Stimulated activated naive CD8-positive, alpha-beta T cell treated with anti-CD3 and anti-CD28 coated beads, Interleukin-15, Interleukin-2, amounts not matched to agents 100 ng/mL and 50 ng/mL, for 24 hours (primary cell): ENCODE results near the gene CCDC88B.

Experiments
- H3K27ac Mint-ChIP-seq: one replicate; pipeline ENCODE4 v1.8.0; 2021; ENCODE audit warnings: mild to moderate bottlenecking, mixed read lengths
- H3K27me3 Mint-ChIP-seq: one replicate; pipeline ENCODE4 v1.8.0; 2021; ENCODE audit warnings: mixed read lengths
- H3K36me3 Mint-ChIP-seq: one replicate; pipeline ENCODE4 v1.8.0; 2021; ENCODE audit warnings: low read depth, mixed read lengths
- H3K4me1 Mint-ChIP-seq: one replicate; pipeline ENCODE4 v1.8.0; 2021; ENCODE audit warnings: low read depth, mixed read lengths
- H3K4me3 Mint-ChIP-seq: one replicate; pipeline ENCODE4 v1.8.0; 2021; ENCODE audit warnings: mild to moderate bottlenecking, mixed read lengths
- H3K9me3 Mint-ChIP-seq: one replicate; pipeline ENCODE4 v1.8.0; 2021; ENCODE audit warnings: mixed read lengths

Gene CCDC88B, protein sequence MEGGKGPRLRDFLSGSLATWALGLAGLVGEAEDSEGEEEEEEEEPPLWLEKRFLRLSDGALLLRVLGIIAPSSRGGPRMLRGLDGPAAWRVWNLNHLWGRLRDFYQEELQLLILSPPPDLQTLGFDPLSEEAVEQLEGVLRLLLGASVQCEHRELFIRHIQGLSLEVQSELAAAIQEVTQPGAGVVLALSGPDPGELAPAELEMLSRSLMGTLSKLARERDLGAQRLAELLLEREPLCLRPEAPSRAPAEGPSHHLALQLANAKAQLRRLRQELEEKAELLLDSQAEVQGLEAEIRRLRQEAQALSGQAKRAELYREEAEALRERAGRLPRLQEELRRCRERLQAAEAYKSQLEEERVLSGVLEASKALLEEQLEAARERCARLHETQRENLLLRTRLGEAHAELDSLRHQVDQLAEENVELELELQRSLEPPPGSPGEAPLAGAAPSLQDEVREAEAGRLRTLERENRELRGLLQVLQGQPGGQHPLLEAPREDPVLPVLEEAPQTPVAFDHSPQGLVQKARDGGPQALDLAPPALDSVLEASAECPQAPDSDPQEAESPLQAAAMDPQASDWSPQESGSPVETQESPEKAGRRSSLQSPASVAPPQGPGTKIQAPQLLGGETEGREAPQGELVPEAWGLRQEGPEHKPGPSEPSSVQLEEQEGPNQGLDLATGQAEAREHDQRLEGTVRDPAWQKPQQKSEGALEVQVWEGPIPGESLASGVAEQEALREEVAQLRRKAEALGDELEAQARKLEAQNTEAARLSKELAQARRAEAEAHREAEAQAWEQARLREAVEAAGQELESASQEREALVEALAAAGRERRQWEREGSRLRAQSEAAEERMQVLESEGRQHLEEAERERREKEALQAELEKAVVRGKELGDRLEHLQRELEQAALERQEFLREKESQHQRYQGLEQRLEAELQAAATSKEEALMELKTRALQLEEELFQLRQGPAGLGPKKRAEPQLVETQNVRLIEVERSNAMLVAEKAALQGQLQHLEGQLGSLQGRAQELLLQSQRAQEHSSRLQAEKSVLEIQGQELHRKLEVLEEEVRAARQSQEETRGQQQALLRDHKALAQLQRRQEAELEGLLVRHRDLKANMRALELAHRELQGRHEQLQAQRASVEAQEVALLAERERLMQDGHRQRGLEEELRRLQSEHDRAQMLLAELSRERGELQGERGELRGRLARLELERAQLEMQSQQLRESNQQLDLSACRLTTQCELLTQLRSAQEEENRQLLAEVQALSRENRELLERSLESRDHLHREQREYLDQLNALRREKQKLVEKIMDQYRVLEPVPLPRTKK (N-terminal part only)

DNA sequence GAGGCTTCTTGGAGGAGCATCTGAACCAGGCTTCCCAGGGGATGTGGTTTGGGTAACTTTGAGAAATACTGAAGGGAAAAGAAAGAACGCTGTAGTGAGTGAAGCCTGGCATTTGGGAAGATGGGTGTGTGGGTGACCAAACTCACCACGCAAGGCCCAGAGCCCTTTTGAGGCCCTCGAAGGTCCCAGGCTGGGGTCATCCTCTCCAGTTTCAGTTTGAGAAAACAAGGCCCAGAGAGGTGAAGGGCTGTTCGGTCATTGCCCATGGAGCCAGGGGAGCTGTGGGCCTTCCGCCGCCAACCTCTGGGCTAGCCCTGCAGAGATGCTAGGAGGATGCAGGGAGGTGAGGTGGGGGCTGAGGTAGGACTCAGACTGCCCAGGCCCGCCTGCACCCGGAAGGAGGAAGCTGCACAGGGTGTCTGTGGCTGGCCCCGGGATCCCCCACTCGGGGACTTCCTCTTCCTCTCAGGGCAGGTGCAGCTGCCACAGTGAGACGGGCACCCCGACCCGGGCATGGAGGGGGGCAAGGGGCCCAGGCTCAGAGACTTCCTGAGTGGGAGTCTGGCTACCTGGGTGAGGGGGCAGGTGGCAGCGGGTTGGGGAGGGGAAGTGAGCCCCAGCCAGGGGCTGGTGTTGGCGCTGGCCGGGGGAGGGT is at the start of gene CCDC88B:
Gene CCDC88B (plus strand): TSS at position 451 of the 655 bp plus-strand sequence. CDS start 63 bp downstream, at position 514.
- Mint-ChIP-seq H3K27ac (peak within 1 kb of the TSS; percentile 86), H3K4me1 (peaks cover 47% of the 10 kb centered on the region)

DNA sequence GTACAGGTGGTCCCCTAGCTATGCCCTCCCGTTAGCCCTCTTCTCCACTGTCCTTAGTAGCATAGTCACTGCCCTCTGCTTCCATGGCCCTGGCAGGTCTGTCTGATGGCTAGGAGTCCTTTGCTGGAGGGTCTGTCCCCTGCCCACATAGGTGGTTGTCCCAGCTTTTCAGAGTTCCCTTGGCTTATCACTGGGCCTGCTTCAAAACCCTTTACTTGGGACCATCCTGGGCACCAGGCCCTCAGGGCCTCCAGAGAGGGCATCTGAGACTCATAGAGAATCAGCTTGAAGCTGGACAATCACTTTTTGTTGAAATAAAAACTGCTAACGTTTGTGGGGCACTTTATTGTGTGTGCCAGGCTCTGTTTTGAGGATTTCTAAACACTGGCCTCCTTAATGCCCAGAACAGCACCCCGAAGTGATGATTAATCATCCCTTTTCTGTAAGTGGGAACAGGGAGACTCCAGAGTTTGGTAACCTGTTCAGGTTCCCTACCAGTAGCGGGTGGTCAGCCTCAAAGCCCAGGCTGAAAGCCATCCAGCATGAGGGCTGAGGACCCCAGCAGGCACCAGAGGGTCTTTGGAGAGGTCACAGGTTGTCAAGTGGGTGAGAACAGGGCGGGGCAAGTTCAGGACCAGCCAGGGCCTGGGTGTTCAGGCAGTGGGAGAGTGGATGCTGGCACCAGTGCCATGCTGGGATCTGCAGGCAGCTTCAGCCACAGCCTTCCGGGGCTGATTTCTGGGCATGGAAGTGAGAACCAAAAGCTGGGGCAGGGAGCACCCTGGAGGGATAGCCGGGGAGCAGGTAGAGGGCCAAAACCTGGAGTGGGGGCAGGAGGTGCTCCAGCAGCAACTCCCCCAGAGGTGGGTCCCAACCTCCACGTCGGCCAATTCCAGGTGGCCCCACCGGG is 49.4 kb upstream of the CCDC88B start:
- Mint-ChIP-seq H3K36me3 (no peaks in the 10 kb centered on the region), H3K9me3 (no peaks in the 10 kb centered on the region), H3K27me3 (peaks cover 33% of the 10 kb centered on the region), H3K4me3 (peak overlapping the region; percentile 63), H3K27ac (no peak overlapping the region), H3K4me1 (peaks cover 12% of the 10 kb centered on the region)

More for the DNA sequence above, at the start of gene CCDC88B:
- Mint-ChIP-seq H3K36me3 (peaks cover 16% of the 10 kb centered on the region), H3K4me3 (peak within 1 kb of the TSS; percentile 86), H3K9me3 (no peaks in the 10 kb centered on the region), H3K27me3 (no peaks in the 10 kb centered on the region)

DNA sequence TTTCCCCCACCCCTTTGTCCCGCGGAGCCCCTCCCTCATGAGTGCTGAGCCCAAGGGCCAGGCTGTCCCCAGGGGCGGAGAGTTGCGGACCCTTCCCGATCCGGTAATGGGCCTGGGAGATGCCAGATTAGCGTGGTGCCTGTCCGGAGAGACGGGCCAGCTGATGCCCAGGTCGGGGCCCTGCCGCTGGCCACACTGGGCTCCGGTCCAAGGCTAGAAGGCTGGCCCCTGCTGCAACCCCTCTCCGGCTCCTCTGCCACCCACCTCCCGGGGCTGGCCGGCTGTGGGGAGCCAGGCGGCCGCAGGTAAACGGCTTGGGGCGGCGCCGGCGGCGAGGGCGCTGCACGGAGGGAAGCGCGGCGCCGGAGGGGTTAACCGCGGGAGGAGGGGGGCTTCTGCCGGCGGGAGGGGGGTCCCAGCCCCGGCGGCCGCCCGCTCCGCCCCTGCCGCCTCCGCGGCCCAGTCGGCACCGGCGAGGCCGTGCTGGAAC is 48.7 kb upstream of the CCDC88B start, which contains the start of gene KCNK4:
Gene KCNK4 (plus strand): TSS at position 41 of the 490 bp plus-strand sequence. CDS start 1,717 bp downstream, outside the sequence.
- Mint-ChIP-seq H3K27me3 (peaks cover 40% of the 10 kb centered on the region), H3K9me3 (no peaks in the 10 kb centered on the region), H3K4me1 (peaks cover 10% of the 10 kb centered on the region), H3K27ac (no peak within 1 kb of the TSS), H3K4me3 (peak within 1 kb of the TSS; percentile 63), H3K36me3 (no peaks in the 10 kb centered on the region)

DNA sequence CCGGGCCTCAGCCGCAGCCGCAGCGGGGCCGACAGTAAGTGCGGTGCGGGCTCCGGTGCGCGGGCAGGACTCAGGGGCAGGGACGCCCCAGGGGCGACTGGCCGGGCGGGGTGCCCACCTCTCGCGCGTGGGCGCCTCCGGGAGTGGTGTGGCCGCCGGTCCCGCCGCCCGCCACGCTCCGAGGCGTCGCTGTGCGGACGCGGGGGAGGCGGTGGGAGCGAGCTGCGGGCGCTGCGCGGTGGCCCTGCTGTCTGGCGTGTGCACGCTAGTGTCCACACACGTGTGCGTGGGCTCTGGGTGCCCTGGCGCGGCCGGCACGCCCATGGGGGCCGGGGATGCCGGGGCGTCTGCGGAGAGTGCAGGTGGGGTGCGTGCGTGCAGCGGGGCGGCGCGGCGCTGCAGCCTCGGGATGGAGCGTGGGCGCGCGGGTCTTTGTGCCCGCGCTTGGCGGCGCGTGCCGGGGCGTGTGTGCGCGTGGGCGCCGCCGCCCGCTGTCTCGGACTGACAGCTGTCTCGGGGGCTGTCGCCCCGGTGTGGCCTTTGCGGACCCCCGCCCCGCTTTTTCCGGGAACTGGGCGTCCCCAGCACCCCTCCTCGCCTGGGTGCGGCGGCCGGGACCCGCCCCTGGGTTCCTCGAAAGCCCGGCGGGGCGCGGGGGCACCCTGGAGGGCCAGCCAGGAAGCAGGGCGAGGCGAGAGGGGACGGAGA is 48.1 kb upstream of the CCDC88B start:
- H3K9me3 Mint-ChIP-seq, result no peaks in the 10 kb centered on the region
- no peak overlapping the region for H3K4me3 Mint-ChIP-seq

DNA sequence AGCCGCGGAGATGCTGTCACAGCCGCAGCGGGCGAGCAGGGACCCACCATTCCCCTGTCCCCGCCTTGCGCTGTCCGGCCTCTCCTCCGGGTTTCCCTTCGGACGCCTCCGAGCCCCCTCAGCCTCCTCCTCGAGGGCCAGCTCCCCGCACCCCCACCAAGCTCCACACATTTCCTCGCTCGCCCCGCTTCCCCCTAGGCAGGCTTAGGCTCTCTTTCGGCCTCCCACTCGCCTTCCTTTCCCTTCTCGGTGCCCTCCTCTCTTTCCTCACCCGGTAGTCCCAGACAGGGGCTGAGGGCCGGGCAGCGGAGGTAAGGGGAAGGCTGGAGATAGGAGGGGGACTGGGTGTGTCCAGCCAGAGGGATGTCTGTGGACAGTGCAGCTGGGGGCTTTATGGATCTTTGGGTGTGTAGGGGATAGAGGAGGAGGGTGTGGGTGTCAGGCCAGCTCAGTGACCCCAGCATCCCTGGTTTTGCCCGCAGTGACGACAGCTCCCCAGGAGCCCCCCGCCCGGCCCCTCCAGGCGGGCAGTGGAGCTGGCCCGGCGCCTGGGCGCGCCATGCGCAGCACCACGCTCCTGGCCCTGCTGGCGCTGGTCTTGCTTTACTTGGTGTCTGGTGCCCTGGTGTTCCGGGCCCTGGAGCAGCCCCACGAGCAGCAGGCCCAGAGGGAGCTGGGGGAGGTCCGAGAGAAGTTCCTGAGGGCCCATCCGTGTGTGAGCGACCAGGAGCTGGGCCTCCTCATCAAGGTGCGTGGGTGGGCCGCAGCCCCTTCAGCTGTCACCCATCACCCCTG is 47.3 kb upstream of the CCDC88B start:
- Mint-ChIP-seq H3K27me3 (peaks cover 53% of the 10 kb centered on the region), H3K27ac (no peak overlapping the region), H3K9me3 (no peaks in the 10 kb centered on the region), H3K36me3 (no peaks in the 10 kb centered on the region), H3K4me3 (no peak overlapping the region), H3K4me1 (peaks cover 8% of the 10 kb centered on the region)

More for the DNA sequence above, 48.1 kb upstream of the CCDC88B start:
- Mint-ChIP-seq H3K36me3 (no peaks in the 10 kb centered on the region), H3K4me1 (peaks cover 5% of the 10 kb centered on the region), H3K27me3 (peaks cover 45% of the 10 kb centered on the region), H3K27ac (no peak overlapping the region)

DNA sequence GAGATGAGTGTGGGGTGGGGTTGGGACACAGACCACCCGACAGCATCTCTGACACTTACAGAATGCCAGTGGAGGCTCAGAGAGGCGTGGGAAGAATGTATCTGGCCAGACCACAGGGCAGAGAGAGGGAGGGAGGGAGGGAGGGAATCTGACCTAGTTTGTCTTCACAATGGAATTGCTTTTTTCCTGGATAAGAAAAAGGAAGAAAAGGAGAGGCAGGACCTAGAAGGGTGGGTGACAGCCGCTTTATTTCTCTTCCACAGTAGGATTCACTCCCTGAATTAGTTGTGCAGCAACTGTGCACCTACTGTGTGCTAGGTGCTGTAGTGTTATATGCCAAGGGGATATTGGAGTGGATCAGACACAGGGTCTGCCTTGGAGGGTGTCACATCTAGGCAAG is 45.2 kb upstream of the CCDC88B start:
- Mint-ChIP-seq H3K4me1 (peaks cover 11% of the 10 kb centered on the region), H3K4me3 (no peak overlapping the region), H3K9me3 (no peaks in the 10 kb centered on the region), H3K27ac (no peak overlapping the region), H3K27me3 (peaks cover 71% of the 10 kb centered on the region), H3K36me3 (no peaks in the 10 kb centered on the region)

DNA sequence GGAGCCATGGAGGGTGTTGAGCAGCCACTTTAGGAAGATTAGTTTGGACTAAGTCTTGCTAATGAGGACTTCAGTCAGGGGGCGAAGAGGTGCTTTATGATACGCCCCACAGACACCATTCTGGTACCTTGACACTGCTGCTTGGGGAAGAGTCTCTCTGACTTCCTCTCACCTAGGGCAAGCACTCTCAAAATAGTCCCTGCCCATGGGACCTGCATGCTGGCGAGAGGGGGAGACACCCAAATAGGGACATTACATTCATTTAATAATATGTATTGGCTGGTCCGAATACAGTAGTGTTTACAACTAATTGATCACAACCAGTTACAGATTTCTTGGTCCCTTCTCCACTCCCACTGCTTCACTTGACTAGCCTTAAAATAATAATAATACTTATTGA is 44.2 kb upstream of the CCDC88B start:
- no peak overlapping the region for H3K4me3 Mint-ChIP-seq

DNA sequence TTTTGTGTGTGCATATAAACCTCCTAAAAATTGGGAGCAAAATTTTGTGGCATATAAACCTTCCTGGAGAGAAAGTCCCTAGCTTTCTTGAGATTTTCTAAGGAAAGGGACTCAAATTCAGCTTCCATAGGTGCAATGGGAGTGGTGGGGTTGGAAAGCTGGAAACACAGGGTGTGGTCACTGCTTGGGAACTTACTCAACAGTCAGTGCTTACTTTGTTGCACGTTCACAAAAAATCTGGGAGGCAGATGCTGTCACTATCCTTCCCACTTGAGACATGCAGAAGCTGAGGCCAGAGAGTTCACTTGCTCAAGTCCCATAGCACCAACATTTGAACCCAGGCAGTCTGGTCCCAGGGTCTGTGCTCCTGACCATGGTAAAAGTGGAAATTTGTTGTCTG is 43.8 kb upstream of the CCDC88B start:
- Mint-ChIP-seq H3K27me3 (peaks cover 74% of the 10 kb centered on the region), H3K36me3 (no peaks in the 10 kb centered on the region), H3K27ac (no peak overlapping the region), H3K4me1 (peaks cover 17% of the 10 kb centered on the region), H3K9me3 (no peaks in the 10 kb centered on the region), H3K4me3 (no peak overlapping the region)

More for the DNA sequence above, 44.2 kb upstream of the CCDC88B start:
- peaks cover 16% of the 10 kb centered on the region for H3K4me1 Mint-ChIP-seq
- no peaks in the 10 kb centered on the region for H3K36me3 Mint-ChIP-seq
- H3K27ac Mint-ChIP-seq, result no peak overlapping the region
- H3K27me3 Mint-ChIP-seq, result peaks cover 73% of the 10 kb centered on the region
- H3K9me3 Mint-ChIP-seq, result no peaks in the 10 kb centered on the region

DNA sequence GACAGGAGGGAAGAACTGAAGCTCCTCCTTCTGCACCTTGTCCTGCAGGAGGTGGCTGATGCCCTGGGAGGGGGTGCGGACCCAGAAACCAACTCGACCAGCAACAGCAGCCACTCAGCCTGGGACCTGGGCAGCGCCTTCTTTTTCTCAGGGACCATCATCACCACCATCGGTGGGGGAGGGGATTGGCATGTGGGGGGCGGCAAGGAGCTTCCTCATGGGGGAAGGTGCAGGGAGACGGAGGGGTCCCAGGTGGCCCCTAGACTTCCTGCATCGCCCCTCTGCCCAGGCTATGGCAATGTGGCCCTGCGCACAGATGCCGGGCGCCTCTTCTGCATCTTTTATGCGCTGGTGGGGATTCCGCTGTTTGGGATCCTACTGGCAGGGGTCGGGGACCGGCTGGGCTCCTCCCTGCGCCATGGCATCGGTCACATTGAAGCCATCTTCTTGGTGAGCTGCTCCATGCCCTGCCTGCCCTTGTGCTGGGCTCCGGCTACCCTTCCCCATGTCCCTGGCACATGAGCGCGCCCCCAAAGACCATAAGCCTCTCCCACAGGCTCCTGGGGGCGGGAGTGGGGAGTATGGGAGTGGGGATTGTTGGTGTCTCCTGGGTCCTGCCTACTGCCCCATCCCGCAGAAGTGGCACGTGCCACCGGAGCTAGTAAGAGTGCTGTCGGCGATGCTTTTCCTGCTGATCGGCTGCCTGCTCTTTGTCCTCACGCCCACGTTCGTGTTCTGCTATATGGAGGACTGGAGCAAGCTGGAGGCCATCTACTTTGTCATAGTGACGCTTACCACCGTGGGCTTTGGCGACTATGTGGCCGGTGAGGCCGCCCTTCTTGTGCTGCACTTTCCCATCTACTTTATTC is 42.9 kb upstream of the CCDC88B start:
- peaks cover 17% of the 10 kb centered on the region for H3K4me1 Mint-ChIP-seq
- no peaks in the 10 kb centered on the region for H3K9me3 Mint-ChIP-seq
- peaks cover 77% of the 10 kb centered on the region for H3K27me3 Mint-ChIP-seq
- no peak overlapping the region for H3K27ac Mint-ChIP-seq
- no peaks in the 10 kb centered on the region for H3K36me3 Mint-ChIP-seq
- H3K4me3 Mint-ChIP-seq, result no peak overlapping the region

DNA sequence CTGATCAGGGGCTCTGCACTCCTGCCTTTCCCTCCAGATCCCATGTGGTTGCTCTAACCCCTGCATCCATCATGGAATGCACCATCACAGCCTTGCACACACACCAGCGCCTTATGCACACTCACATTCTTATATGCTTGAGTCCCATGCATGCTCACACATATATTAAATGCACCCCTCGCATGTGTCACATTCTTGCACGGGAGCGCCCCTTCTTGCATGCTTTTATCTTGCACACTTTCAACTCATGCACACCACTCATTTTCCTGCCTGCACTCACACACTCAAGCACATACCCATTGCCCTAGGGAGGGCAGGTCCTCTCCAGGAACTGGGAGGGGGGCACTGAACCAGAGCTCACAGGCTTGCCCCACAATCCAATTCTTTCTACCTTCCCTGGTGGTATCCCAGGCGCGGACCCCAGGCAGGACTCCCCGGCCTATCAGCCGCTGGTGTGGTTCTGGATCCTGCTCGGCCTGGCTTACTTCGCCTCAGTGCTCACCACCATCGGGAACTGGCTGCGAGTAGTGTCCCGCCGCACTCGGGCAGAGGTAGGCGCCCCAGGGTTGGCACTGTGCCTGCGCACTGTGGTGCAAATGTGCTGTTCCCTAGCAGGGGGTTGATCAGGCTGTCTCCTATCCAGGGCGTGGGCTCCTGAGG is 42.2 kb upstream of the CCDC88B start:
- H3K4me3 Mint-ChIP-seq, result no peak overlapping the region

More for the DNA sequence above, 42.2 kb upstream of the CCDC88B start:
- Mint-ChIP-seq H3K27me3 (peaks cover 74% of the 10 kb centered on the region), H3K9me3 (no peaks in the 10 kb centered on the region), H3K36me3 (no peaks in the 10 kb centered on the region), H3K4me1 (peaks cover 17% of the 10 kb centered on the region), H3K27ac (no peak overlapping the region)
